Measurements from ENCODE around the gene TSPAN2. TPM values are rescaled to one million over a fixed set of nuclear protein-coding genes. Genes with fewer than 3 reads are reported as not detected.
"Not testable (repeated sequence)": the region's sequence is repeated elsewhere in the genome, so short reads cannot be mapped to it uniquely, and the experiment has no call there.

TSPAN2 gene
- total RNA-seq, 1 donor from 2014 or later = 0.71 TPM

GRCh38 chr1:115051850-115052249 lies 37.5 kb downstream of the TSPAN2 start:
- intact Hi-C loops (cut with micrococcal nuclease) = loop anchor here (1.0 to 2.0 kb wide), 5 partner anchors 10 to 706 kb away; no protein-coding TSS in a partner anchor

- intact Hi-C loops (cut with micrococcal nuclease) = no loop called here
These were observed 42.6 kb downstream of the TSPAN2 start for GRCh38 chr1:115046751-115047150.

- intact Hi-C loops (cut with micrococcal nuclease) = no loop called here
These were observed 47.6 kb downstream of the TSPAN2 start for GRCh38 chr1:115041654-115042053.

GRCh38 chr1:115040501-115040900 lies 48.8 kb downstream of the TSPAN2 start:
- intact Hi-C loops (cut with micrococcal nuclease) = no loop called here

- intact Hi-C loops (cut with micrococcal nuclease) = no loop called here
These were observed 52.3 kb downstream of the TSPAN2 start for GRCh38 chr1:115036814-115037507.

GRCh38 chr1:115035652-115036051 lies 53.7 kb downstream of the TSPAN2 start:
- intact Hi-C loops (cut with micrococcal nuclease) = no loop called here

- intact Hi-C loops (cut with micrococcal nuclease) = no loop called here
These were observed 57.7 kb downstream of the TSPAN2 start for GRCh38 chr1:115031595-115031994.

- intact Hi-C loops (cut with micrococcal nuclease) = no loop called here
These were observed 59.8 kb downstream of the TSPAN2 start, which contains the start of gene TSHB for GRCh38 chr1:115029526-115029925. Gene TSHB, plus strand, starts transcription at chr1:115029826. Its CDS starts 3,537 bp downstream, at chr1:115033363.

- intact Hi-C loops (cut with micrococcal nuclease) = no loop called here
These were observed 65.7 kb downstream of the TSPAN2 start for GRCh38 chr1:115023593-115023992.

- intact Hi-C loops (cut with micrococcal nuclease) = no loop called here
These were observed 68.2 kb downstream of the TSPAN2 start for GRCh38 chr1:115021145-115021544.

- intact Hi-C loops (cut with micrococcal nuclease) = not testable (repeated sequence)
These were observed 69.8 kb downstream of the TSPAN2 start for GRCh38 chr1:115019549-115019948.

GRCh38 chr1:115013792-115014191 lies 75.5 kb downstream of the TSPAN2 start:
- intact Hi-C loops (cut with micrococcal nuclease) = no loop called here

GRCh38 chr1:115012434-115012833 lies 76.9 kb downstream of the TSPAN2 start:
- intact Hi-C loops (cut with micrococcal nuclease) = no loop called here

- intact Hi-C loops (cut with micrococcal nuclease) = no loop called here
These were observed 77.3 kb downstream of the TSPAN2 start for GRCh38 chr1:115012006-115012405.

- intact Hi-C loops (cut with micrococcal nuclease) = no loop called here
These were observed 83.1 kb downstream of the TSPAN2 start for GRCh38 chr1:115006191-115006590.

Other genes starting within 250 kb of the TSPAN2 start
- gene SYCP1, start 234.6 kb downstream of the TSPAN2 start, total RNA-seq = not detected in 2 replicates
- gene TSHB, start 59.7 kb downstream of the TSPAN2 start, total RNA-seq = not detected in 2 replicates
- not detected in 2 replicates for gene NGF, start 248.7 kb upstream of the TSPAN2 start, total RNA-seq

All from T-helper 1 cell treated with Interleukin-12 subunit alpha and Interleukin-12 subunit beta and Interleukin-4 antibody, amounts not matched to agents 30 ng/mL and 1 ng/mL, for 36 hours (primary cell).